Fibroblast of skin of left biceps (primary cell): ENCODE measurements around the gene RELL2.

Source experiments
- DNase-seq, 2 experiments: peaks; one replicate each; pipeline ENCODE4 v3.0.0-alpha.2; 2013; ENCODE audit warnings: low read depth in 2 of 2

RELL2 gene

DNA sequence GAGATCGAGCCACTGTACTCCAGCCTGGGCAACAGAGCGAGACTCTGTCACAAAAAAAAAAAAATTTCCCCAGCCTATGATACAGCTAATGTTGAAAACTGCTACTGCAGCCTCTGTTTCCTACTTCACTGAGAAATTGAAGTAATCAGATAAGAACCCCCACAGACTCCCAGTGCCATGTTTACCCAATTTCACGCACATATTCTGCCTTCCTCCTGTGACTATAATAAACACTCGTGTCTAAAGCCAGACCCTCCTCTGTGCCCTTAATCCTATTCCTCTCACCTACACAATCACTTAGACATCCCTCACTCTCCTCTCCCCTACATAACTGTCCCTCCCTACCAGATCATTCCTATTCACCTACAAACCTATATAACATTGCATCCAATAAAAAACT, 38.9 kb downstream of the RELL2 start:
- no peak for DNase-seq

DNA sequence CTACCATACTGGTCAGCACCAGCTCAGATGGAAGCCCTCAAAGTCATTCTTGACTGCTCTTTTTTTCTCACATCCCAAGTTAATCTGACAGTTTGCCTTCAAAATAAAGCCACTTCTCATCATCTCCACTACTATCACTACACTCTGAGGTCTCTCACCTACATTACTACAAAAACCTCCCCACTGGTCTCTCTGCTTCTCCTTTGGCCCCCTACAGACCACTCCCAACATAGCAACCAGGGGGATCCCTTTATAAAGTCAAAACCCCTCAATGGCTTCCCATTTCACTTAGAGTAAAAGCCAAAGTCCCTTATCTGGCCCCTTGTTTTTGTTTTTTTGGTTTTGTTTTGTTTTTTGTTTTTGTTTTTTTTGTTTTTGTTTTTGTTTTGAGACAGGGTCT, 40.6 kb downstream of the RELL2 start:
- no peak for DNase-seq

DNA sequence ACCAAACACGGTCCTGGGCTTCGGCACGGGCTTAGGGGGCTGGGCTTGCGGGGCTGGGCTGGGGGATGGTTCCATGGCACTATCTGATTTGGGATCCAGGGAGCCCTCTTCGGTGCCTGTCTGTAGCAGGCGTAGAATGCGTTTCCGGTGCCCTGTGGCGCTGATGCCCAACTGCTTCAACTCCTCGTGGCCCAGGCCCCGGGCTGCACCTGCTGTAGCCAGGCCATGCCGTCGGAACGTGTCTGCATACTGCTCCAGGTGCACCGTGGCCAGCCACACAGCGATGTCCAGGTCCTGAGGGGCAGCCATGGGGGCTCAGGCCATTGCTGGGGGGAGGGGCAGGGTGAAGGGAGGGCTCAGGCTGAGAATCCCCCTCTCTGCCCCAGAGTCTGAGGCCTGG, 43.4 kb downstream of the RELL2 start:
- no peak for DNase-seq

DNA sequence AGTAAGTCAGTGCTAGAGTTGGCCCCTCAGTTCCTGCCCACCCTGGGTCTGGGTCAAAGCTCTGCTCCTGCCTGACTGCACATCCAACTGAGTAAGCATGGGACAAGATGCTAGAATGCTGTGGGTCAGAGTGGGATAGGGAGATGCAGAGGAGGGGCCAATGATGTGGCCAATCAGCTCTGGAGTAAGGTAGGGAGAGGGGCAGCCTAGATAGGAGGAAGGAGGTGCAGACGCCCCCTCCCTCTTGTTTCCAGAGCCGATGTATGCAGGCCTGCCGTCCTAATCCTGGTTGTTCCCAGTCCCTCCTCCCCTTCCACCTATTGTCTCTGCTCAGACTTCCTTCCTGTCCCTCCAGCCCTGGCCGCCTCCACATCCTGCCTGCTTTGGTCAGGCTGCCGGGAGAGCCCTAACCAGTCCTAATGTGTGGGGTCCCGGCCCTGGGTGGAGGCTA, 44.0 kb downstream of the RELL2 start:
- no peak for DNase-seq

DNA sequence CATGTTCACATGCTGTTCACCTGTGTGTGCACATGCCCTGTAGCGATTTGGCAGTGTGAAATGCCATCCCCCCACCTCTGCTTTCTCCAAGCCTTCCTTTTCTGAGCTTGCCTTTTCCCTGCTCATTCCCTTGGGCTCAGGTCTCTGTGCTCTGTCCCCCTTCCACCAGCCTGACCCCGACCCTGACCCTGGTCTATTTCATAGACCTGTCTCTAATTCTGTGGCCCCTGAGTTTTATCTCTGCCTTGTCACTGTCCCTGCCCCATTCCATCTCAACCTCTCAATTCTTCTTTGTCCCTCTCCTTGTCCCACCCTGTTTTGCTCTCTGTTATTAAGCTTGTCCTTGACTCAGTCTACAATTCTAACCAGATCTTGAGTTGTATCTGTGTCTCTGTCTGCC, 44.5 kb downstream of the RELL2 start:
- no peak for DNase-seq

DNA sequence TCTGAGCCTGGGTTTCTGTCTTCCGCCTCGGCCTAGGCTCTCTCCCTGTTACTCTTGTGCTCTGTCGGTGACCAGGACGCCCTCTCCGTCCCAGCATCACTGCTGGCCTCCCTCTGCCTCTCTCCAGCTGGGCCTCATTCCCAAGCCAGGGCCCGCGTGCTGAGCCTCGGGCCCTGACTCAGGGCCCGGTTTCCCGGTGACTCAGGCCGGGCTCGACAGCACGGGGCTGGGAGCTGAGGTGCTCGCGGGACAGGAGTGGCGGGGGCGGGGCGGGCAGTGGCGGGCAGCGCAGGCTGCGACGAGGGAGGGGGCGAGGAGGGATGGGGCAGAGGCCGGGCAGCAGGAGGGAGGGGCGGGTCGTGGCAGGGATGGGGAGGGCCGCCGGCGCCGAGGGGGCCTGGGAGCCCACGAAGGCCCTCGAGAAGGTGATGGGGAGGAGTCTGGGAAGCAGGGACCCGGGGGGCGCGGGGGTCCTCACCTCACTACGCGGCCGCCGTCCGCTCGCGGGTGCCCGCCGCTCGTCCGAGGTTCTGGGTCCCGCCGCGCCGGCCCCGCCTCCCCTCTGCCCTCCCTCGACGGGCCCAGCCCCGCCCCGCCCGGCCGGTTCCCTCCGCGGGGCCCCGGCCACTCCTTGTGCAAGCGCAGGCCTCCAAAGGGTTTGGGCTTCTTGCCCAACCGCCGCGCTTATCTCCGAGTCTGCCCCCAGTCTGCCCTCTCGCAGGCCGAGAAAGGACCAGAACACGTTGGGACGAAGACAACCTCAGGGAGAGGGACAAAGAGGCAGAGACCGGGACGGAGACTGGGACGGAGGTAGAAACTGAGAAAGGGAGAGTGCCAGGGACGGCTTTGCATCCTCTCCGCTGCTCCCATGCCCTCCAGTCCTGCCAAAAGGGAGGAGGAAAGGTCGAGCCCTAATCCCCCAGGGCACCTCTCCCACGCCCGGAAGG, 45.2 kb downstream of the RELL2 start, which contains the start of gene ARAP3:
TSS of gene ARAP3 (minus strand) at position 536 of the 947 bp plus-strand sequence. CDS start 1,744 bp downstream, outside the sequence.
- DNase-seq, result peak; percentile 40 to 49

DNA sequence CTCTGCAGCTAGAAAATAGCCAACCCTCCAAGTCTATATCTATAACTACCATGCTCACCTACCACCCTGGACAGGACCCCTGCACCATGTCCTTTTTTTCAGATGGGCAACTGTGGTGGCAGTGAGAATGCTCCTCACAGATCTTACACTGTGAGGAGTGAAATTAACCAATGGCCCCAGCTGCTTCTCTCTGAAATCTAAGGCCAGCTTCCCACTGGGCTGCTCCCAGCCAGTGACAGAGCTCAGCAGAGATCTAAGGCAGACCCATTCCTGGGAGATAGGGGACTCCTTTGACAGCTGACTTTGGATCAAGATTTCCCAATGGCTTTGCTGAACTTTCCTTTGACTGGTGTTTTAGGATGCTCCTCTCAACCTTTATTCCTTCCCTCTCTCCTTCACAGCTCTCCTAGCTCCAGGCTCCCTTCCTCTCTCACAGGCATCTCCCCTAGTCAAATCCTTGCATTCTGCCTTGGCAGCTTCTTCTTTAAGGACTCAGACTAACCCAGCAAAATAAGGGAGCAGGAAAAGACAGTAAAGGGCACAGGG, 46.9 kb downstream of the RELL2 start:
- no peak for DNase-seq

DNA sequence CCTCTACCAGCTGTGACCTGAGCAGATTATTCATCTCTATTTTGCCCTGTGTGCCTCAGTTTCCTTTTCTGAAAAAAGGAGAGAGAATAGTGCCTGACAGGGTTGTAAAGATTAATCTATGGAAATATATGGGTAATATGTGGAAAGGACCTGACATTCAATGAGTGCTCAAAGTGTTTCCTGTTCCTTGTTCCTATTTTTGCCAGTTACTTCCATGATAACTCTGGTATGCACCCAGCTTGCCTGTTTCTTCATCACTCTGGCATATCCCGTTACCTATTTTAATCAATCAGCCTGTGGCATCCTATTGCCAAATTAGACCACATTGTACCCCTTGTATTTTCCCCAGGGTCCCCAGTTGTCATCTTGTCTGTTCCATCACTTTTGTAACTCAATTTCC, 48.8 kb downstream of the RELL2 start:
- DNase-seq, result no peak

DNA sequence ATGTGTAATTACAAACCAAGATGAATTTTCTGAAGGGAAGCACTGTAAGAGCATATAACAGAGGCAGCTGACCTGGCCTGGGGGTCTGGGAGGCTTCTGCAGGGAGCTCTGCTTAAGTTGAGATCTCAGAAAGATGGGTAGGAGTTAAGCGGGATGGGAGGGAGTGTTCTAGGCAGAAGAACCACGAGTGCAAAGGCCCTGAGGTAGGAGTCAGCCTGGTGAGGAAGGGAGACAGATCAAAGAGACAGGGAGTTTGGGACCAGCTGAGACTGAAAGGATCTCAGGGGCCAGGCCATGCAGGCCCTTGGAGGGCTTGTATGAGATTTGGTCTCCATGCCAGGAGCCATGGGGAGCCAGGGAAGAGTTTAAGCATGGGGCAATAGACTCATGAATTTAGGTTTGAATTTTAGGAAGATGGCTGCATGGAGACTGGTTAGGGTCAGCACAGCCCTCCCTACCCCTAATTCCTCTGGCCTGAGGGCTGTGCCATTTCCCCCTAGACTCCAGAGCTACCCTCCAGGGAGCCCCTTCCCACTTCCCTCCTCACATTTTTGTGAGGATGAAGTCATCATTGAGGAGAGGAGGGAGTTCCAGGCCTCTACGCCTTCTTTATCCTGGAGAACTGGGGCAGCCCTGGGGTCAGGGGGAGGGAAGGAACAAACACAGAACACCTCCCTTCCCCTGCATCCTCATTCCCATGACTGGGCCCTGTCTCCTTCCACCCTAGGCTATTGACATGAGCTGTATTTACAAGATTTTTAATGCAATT, 50.0 kb downstream of the RELL2 start:
- DNase-seq, result no peak
